IMR-90 (cell line): ENCODE results near the gene TMEM30A. TPM values are rescaled to one million over a fixed set of nuclear protein-coding genes. Genes with fewer than 3 reads are reported as not detected.

Source experiments
- ATAC-seq: fragments of 200-7000 bp; cut with Tn5 transposase; 2 replicates; pipeline ENCODE4 v1.9.1; 2020; ENCODE audit warnings: low read depth, mild to moderate bottlenecking, moderate library complexity
- BruUV-seq: library from RNA; stranded (reverse); fragments of 400-500 nt; replicated peaks from 2 replicates; lab custom pipeline; 2021; lab: Mats Ljungman, UMichigan
- CTCF ChIA-PET: fragments of 300-600 bp; formaldehyde crosslinking; extraction: SDS; loops from one replicate; lab custom pipeline; 2021; ENCODE audit warnings: antibody characterized with exemption; lab: Yijun Ruan, JAX
- POLR2A ChIA-PET: fragments of 300-600 bp; sonication (Branson Sonifier 250); formaldehyde crosslinking; loops from one replicate; lab custom pipeline; 2022; ENCODE audit warnings: antibody characterized with exemption; ENCODE audit not compliant: unreplicated experiment; lab: Charles Lee
- DNase-seq: peaks from one replicate; pipeline ENCODE4 v3.0.0; 2013
- H2AFZ ChIP-seq: replicated peaks from 2 replicates; pipeline ENCODE3; 2013; ENCODE audit warnings: low read length, mild to moderate bottlenecking; ENCODE audit not compliant: poor library complexity
- H2AK5ac ChIP-seq: 2 replicates; pipeline ENCODE4 v1.6.1; 2013; ENCODE audit warnings: low read depth, low read length, inconsistent platforms
- H2AK9ac ChIP-seq: replicated peaks from 2 replicates; pipeline ENCODE3; 2013; ENCODE audit warnings: mild to moderate bottlenecking, low read depth, low read length, moderate library complexity; ENCODE audit not compliant: poor library complexity
- H2BK120ac ChIP-seq: 2 replicates; pipeline ENCODE4 v1.6.1; 2013; ENCODE audit warnings: low read depth, low read length, inconsistent platforms
- H2BK15ac ChIP-seq: 3 replicates; pipeline ENCODE4 v1.6.1; 2013; ENCODE audit warnings: low read depth, low read length, inconsistent platforms
- H2BK20ac ChIP-seq: 2 replicates; pipeline ENCODE4 v1.6.1; 2013; ENCODE audit warnings: low read depth, mild to moderate bottlenecking, inconsistent platforms, low read length, moderate library complexity
- H2BK5ac ChIP-seq: 2 replicates; pipeline ENCODE4 v1.6.1; 2013; ENCODE audit warnings: mild to moderate bottlenecking, low read depth, low read length, inconsistent platforms; ENCODE audit not compliant: poor library complexity, severe bottlenecking
- H3K14ac ChIP-seq: replicated peaks from 2 replicates; pipeline ENCODE4 v1.6.1; 2013; ENCODE audit warnings: low read depth, low read length, inconsistent platforms
- H3K18ac ChIP-seq: 2 replicates; pipeline ENCODE4 v1.6.1; 2013; ENCODE audit warnings: low read depth, low read length, control low read depth
- H3K23ac ChIP-seq: 2 replicates; pipeline ENCODE4 v1.6.1; 2013; ENCODE audit warnings: low read depth, low read length, inconsistent platforms
- H3K27ac ChIP-seq: 2 replicates; pipeline ENCODE4 v1.5.1; 2013; ENCODE audit warnings: mild to moderate bottlenecking, control low read depth, low read length; ENCODE audit not compliant: insufficient read depth
- H3K27me3 ChIP-seq: 2 replicates; pipeline ENCODE4 v1.6.1; 2013; ENCODE audit warnings: low read length; ENCODE audit not compliant: control insufficient read depth, insufficient read depth
- H3K36me3 ChIP-seq: 2 replicates; pipeline ENCODE4 v1.6.1; 2013; ENCODE audit warnings: low read length, mixed read lengths; ENCODE audit not compliant: control insufficient read depth, insufficient read depth
- H3K4ac ChIP-seq: 2 replicates; pipeline ENCODE4 v1.6.1; 2013; ENCODE audit warnings: low read depth, low read length, inconsistent platforms
- H3K4me1 ChIP-seq: 2 replicates; pipeline ENCODE4 v1.6.1; 2013; ENCODE audit warnings: low read length, mixed read lengths; ENCODE audit not compliant: control insufficient read depth, insufficient read depth
- H3K4me2 ChIP-seq: 2 replicates; pipeline ENCODE4 v1.6.1; 2013; ENCODE audit warnings: low read depth, mild to moderate bottlenecking, control low read depth, low read length, moderate library complexity
- H3K4me3 ChIP-seq: 2 replicates; pipeline ENCODE4 v1.5.1; 2013; ENCODE audit warnings: low read depth, mild to moderate bottlenecking, control low read depth, low read length, moderate library complexity; ENCODE audit not compliant: insufficient read depth
- H3K56ac ChIP-seq: 2 replicates; pipeline ENCODE4 v1.6.1; 2013; ENCODE audit warnings: low read length, inconsistent platforms; ENCODE audit not compliant: insufficient read depth; ENCODE audit errors: extremely low read depth
- H3K79me1 ChIP-seq, 2 experiments: 2 replicates each; pipeline ENCODE4 v1.6.1; 2013; ENCODE audit warnings: low read length in 2 of 2, inconsistent platforms in 1 of 2, low read depth in 1 of 2
- H3K9ac ChIP-seq: 2 replicates; pipeline ENCODE4 v1.6.1; 2013; ENCODE audit warnings: low read depth, low read length, control low read depth
- H3K9me1 ChIP-seq: 2 replicates; pipeline ENCODE4 v1.6.1; 2013; ENCODE audit warnings: low read length, inconsistent platforms; ENCODE audit not compliant: insufficient read depth
- H3K9me3 ChIP-seq: 2 replicates; pipeline ENCODE4 v1.6.1; 2013; ENCODE audit warnings: low read length; ENCODE audit not compliant: control insufficient read depth, insufficient read depth
- H4K20me1 ChIP-seq: 2 replicates; pipeline ENCODE4 v1.6.1; 2013; ENCODE audit warnings: low read length, inconsistent platforms; ENCODE audit not compliant: insufficient read depth
- H4K5ac ChIP-seq: 2 replicates; pipeline ENCODE4 v1.6.1; 2013; ENCODE audit warnings: mild to moderate bottlenecking, low read depth, low read length, control low read depth
- H4K8ac ChIP-seq, 2 experiments: 2 replicates each; pipeline ENCODE4 v1.6.1; 2013; ENCODE audit warnings: low read depth in 2 of 2, low read length in 2 of 2, control low read depth in 1 of 2, inconsistent platforms in 1 of 2
- H4K91ac ChIP-seq: 2 replicates; pipeline ENCODE4 v1.6.1; 2013; ENCODE audit warnings: low read depth, low read length, inconsistent platforms; ENCODE audit not compliant: insufficient read depth
- BHLHE40 ChIP-seq: fragments of 150-350 bp; IDR thresholded peaks from 2 replicates; pipeline ENCODE4 v1.6.1; 2016; ENCODE audit warnings: mild to moderate bottlenecking, low read depth, low read length
- CEBPB ChIP-seq: IDR thresholded peaks from 2 replicates; pipeline ENCODE4 v1.6.1; 2012; ENCODE audit warnings: low read depth, low read length, improper control_type of control experiment
- CHD1 ChIP-seq: IDR thresholded peaks from 2 replicates; pipeline ENCODE4 v1.6.1; 2012; ENCODE audit warnings: low read depth, low read length, improper control_type of control experiment
- CTCF ChIP-seq: conservative IDR thresholded peaks from 2 replicates; pipeline ENCODE4 v1.5.1; 2012; ENCODE audit warnings: mild to moderate bottlenecking, low read depth, low read length, improper control_type of control experiment
- ELK1 ChIP-seq: fragments of 150-350 bp; IDR thresholded peaks from 2 replicates; pipeline ENCODE4 v1.6.1; 2016; ENCODE audit warnings: low read depth, mild to moderate bottlenecking, low read length, moderate library complexity, borderline replicate concordance
- FOS ChIP-seq: fragments of 150-350 bp; IDR thresholded peaks from 2 replicates; pipeline ENCODE4 v1.6.1; 2016; ENCODE audit warnings: low read depth, low read length
- MAFK ChIP-seq: IDR thresholded peaks from 2 replicates; pipeline ENCODE4 v1.6.1; 2012; ENCODE audit warnings: low read depth, low read length, improper control_type of control experiment
- MAZ ChIP-seq: IDR thresholded peaks from 2 replicates; pipeline ENCODE4 v1.6.1; 2012; ENCODE audit warnings: low read depth, mild to moderate bottlenecking, low read length, improper control_type of control experiment, moderate library complexity, borderline replicate concordance
- MXI1 ChIP-seq: IDR thresholded peaks from 2 replicates; pipeline ENCODE4 v1.6.1; 2012; ENCODE audit warnings: low read depth, mild to moderate bottlenecking, low read length, moderate library complexity, borderline replicate concordance
- NFE2L2 ChIP-seq: fragments of 150-350 bp; IDR thresholded peaks from 2 replicates; pipeline ENCODE4 v1.6.1; 2016; ENCODE audit warnings: low read depth, mild to moderate bottlenecking, low read length
- POLR2A ChIP-seq: IDR thresholded peaks from 2 replicates; pipeline ENCODE4 v1.6.1; 2012; ENCODE audit warnings: mild to moderate bottlenecking, low read depth, low read length
- RAD21 ChIP-seq: IDR thresholded peaks from 2 replicates; pipeline ENCODE4 v1.6.1; 2012; ENCODE audit warnings: low read length, improper control_type of control experiment
- RCOR1 ChIP-seq: IDR thresholded peaks from 2 replicates; pipeline ENCODE4 v1.6.1; 2012; ENCODE audit warnings: mild to moderate bottlenecking, low read length, improper control_type of control experiment; ENCODE audit not compliant: insufficient replicate concordance
- RFX5 ChIP-seq: IDR thresholded peaks from 2 replicates; pipeline ENCODE4 v1.8.0; 2012; ENCODE audit warnings: low read depth, mild to moderate bottlenecking, low read length, moderate library complexity
- SMC3 ChIP-seq: fragments of 150-350 bp; IDR thresholded peaks from 2 replicates; pipeline ENCODE4 v1.6.1; 2016; ENCODE audit warnings: low read depth, mild to moderate bottlenecking, antibody characterized with exemption, low read length, moderate library complexity
- WGBS, 2 experiments: methylation state at CpG; one replicate each; pipeline versions ENCODE4 v1.1.5 to v1.1.7; 2013; ENCODE audit warnings: missing lambda C conversion rate in 2 of 2; ENCODE audit not compliant: insufficient read length in 1 of 2; ENCODE audit errors: extremely low coverage in 2 of 2; 5-methylcytosine and 5-hydroxymethylcytosine counted together
- dilution Hi-C: fragments of 300-500 bp; cut with HindIII; formaldehyde crosslinking; loops from one replicate; pipeline ENCODE4 v1.14.3; 2018; ENCODE audit warnings: low sequenced_read_pairs; ENCODE audit not compliant: unreplicated experiment
- in situ Hi-C: fragments of 300-500 bp; cut with MboI; formaldehyde crosslinking; loops from 3 replicates; pipeline ENCODE4 v1.14.3; 2019; ENCODE audit warnings: low sequenced_read_pairs, inconsistent platforms, mixed read lengths
- intact Hi-C: fragments of 100-400 bp; cut with micrococcal nuclease; formaldehyde crosslinking; loops from 2 replicates; pipeline ENCODE4 v1.10.0; 2022
- polyA plus RNA-seq, 3 experiments: library from polyadenylated mRNA; depleted of rRNA; stranded (reverse); fragments of >200 nt; gene quantifications; 2 replicates each; pipeline ENCODE4 v1.2.3, GENCODE V29; 2012; ENCODE audit warnings: low replicate concordance in 1 of 3
- total RNA-seq: library from RNA; depleted of rRNA; stranded (reverse); fragments of >200 nt; gene quantifications from 2 replicates; pipeline ENCODE4 v1.2.3, GENCODE V29; 2012
- TF ChIP-seq, protein P1 (sequence below): fragments of 150-350 bp; IDR thresholded peaks from 2 replicates; pipeline ENCODE4 v1.6.1; 2017; ENCODE audit warnings: mild to moderate bottlenecking, antibody characterized with exemption, low read length, low read depth

TMEM30A gene
- total and polyA plus RNA-seq, 2 of the 4 experiments (the other 2 are of a cell fraction) = 48.5 to 111 TPM

DNA sequence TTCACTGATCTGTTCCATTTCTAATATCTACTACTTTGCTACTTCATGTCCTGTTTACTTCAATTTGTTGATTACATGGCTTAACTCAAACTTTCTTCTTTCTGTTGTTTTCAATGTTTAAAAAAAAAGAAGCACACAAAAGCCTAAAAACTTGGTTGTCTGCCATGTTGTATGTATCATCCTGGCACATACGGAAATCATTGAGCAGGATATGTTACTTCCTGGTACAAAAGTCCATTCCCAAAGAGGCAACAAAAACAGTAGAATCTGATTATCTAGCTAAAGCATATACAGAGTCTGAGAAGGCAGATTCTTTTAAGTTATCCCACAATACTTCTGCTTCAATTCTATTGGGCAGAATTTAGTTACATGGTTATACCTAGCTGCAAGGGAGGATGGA, 64.2 kb downstream of the TMEM30A start:
- no CpG with 5 or more reads among the region's 1 CpG for WGBS, 2 experiments
- H3K9me1 ChIP-seq = peaks cover 5% of the 10 kb centered on the region; the same call in 1 of the 2 replicates
- no peak overlapping the region for H3K4me3 ChIP-seq
- ChIA-PET POLR2A (no interaction called here), CTCF (interaction anchor here (1.2 kb wide), 1 partner anchor 11 kb away, joined by 4 read pairs; no protein-coding TSS in a partner anchor)
- no peak overlapping the region for H4K8ac ChIP-seq
- H2BK15ac ChIP-seq = no peak overlapping the region
- H3K4me1 ChIP-seq = peaks cover 12% of the 10 kb centered on the region
- no peak overlapping the region for H3K4ac ChIP-seq
- no peak overlapping the region for H4K91ac ChIP-seq
- no peak overlapping the region for H4K5ac ChIP-seq
- no TSS peak for BruUV-seq
- H3K36me3 ChIP-seq = no peaks in the 10 kb centered on the region
- no peak overlapping the region for H3K9ac ChIP-seq
- no peak overlapping the region for H2BK20ac ChIP-seq
- dilution Hi-C loops = no loop called here
- H3K56ac ChIP-seq = no peak overlapping the region
- no peaks in the 10 kb centered on the region for H4K20me1 ChIP-seq
- no peak overlapping the region for H2BK120ac ChIP-seq
- DNase-seq (peak; percentile 27), ATAC-seq (no peak)
- H2AFZ ChIP-seq = no peak overlapping the region
- no peaks in the 10 kb centered on the region for H3K27me3 ChIP-seq
- intact Hi-C loops = no loop called here
- no peak overlapping the region for H3K23ac ChIP-seq
- no peak overlapping the region for H2AK5ac ChIP-seq
- H3K79me1 ChIP-seq = no peaks in the 10 kb centered on the region
- in situ Hi-C loops = no loop called here
- no peak for TF ChIP-seq CTCF
- TF ChIP-seq RCOR1 = no peak
- no peak for TF ChIP-seq FOS
- TF ChIP-seq CEBPB = no peak
- no peak for TF ChIP-seq RAD21
- TF ChIP-seq CHD1 = no peak
- TF ChIP-seq, protein P1, sequence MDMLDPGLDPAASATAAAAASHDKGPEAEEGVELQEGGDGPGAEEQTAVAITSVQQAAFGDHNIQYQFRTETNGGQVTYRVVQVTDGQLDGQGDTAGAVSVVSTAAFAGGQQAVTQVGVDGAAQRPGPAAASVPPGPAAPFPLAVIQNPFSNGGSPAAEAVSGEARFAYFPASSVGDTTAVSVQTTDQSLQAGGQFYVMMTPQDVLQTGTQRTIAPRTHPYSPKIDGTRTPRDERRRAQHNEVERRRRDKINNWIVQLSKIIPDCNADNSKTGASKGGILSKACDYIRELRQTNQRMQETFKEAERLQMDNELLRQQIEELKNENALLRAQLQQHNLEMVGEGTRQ = no peak
- no peak for TF ChIP-seq MXI1
- no peak for TF ChIP-seq POLR2A
- TF ChIP-seq MAFK = no peak
- no peak for TF ChIP-seq RFX5
- TF ChIP-seq BHLHE40 = no peak
- no peak for TF ChIP-seq SMC3
- no peak for TF ChIP-seq NFE2L2
- TF ChIP-seq ELK1 = no peak
- TF ChIP-seq MAZ = no peak
- no peak overlapping the region for H3K27ac ChIP-seq
- no peak overlapping the region for H3K4me2 ChIP-seq
- H3K14ac ChIP-seq = no peak overlapping the region
- no peaks in the 10 kb centered on the region for H3K9me3 ChIP-seq
- H2AK9ac ChIP-seq = no peak overlapping the region
- no peak overlapping the region for H3K18ac ChIP-seq
- no peak overlapping the region for H2BK5ac ChIP-seq
